ENCODE data around the gene LRRK1. TPM values are rescaled to one million over a fixed set of nuclear protein-coding genes. Genes with fewer than 3 reads are reported as not detected.

The LRRK1 gene
- total and polyA plus RNA-seq, 2 of the 13 experiments (the other 11 are each of a cell fraction or from before 2014, with no cell fraction given), result 0.13 to 1.2 TPM

DNA sequence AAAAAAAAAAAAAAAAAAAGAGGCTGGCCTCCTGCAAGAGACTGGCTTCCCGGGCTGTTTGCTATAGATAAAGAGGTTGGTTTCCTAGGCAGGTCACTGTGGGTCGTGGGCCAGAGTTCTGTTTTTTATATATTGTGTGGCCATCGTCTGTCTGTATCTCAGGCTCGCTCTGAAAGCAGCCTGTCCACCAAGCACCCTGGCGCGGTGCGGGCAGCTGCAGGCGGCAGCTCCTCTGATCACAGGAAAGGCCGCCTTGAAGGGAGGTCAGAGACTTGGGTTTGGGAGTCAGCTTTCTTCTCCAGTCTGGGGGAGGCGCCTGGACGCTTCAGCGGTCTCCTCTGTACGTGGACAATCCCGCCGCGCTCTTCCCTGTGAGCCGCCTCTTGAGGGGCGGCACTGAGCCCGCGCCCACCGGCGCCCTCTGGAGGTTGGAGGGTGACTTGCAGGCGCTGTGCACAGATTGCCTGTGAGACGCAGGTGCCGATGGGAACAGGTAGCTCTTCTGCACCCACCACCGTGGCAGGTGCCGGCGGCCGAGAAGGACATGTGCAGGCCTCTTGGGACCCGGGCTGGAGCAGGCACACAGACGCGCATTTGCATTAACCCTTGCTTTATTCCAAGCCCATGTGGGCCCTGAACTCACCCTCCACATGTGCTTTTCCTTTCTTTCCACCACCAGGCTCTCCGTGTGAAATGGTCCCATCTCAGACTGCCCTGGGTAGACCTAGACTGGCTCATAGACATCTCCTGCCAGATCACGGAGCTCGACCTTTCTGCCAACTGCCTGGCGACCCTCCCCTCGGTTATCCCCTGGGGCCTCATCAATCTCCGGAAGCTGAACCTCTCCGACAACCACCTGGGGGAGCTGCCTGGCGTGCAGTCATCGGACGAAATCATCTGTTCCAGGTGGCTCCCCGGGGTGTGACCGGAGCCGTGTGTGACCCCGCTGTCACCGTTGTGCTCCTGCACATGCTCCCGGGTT lies 89.3 kb downstream of the LRRK1 start (continued):
- TF ChIP-seq GFI1 (CRISPR knock-in tag; IDR thresholded peaks at IDR 0.05; ENCODE audit: borderline replicate concordance), result peak; percentile 31; the same call in 1 of the 2 replicates
- peak; percentile 50; the same call in 1 of the 2 replicates for TF ChIP-seq FOXO1 (CRISPR knock-in tag; IDR thresholded peaks at IDR 0.05)
- TF ChIP-seq, protein P1, sequence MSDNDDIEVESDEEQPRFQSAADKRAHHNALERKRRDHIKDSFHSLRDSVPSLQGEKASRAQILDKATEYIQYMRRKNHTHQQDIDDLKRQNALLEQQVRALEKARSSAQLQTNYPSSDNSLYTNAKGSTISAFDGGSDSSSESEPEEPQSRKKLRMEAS (IDR thresholded peaks at IDR 0.05), result no peak
- TF ChIP-seq SP140L (CRISPR knock-in tag; IDR thresholded peaks at IDR 0.05; ENCODE audit: borderline replicate concordance), result no peak
- TF ChIP-seq PPARG (CRISPR knock-in tag; conservative IDR thresholded peaks at IDR 0.05), result 0 out of 2 replicates have a peak, but pooled peaks have one; percentile 40
- TF ChIP-seq ZBTB7B (CRISPR knock-in tag; IDR thresholded peaks at IDR 0.05), result peak; percentile 38
- TF ChIP-seq ZNF225 (CRISPR knock-in tag; IDR thresholded peaks at IDR 0.05), result peak; percentile 56; the same call in 1 of the 2 replicates
- TF ChIP-seq ZNF672 (CRISPR knock-in tag; IDR thresholded peaks at IDR 0.05), result no peak
- TF ChIP-seq KDM2A (CRISPR knock-in tag; IDR thresholded peaks at IDR 0.05; ENCODE audit: borderline replicate concordance, low read depth), result peak; percentile 90
- no peak for TF ChIP-seq FOXK1 (CRISPR knock-in tag; IDR thresholded peaks at IDR 0.05; ENCODE audit: borderline replicate concordance, low read depth)
- TF ChIP-seq, protein P2, sequence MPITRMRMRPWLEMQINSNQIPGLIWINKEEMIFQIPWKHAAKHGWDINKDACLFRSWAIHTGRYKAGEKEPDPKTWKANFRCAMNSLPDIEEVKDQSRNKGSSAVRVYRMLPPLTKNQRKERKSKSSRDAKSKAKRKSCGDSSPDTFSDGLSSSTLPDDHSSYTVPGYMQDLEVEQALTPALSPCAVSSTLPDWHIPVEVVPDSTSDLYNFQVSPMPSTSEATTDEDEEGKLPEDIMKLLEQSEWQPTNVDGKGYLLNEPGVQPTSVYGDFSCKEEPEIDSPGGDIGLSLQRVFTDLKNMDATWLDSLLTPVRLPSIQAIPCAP (CRISPR knock-in tag; IDR thresholded peaks at IDR 0.05; ENCODE audit: low read depth), result no peak
- TF ChIP-seq, protein P3, sequence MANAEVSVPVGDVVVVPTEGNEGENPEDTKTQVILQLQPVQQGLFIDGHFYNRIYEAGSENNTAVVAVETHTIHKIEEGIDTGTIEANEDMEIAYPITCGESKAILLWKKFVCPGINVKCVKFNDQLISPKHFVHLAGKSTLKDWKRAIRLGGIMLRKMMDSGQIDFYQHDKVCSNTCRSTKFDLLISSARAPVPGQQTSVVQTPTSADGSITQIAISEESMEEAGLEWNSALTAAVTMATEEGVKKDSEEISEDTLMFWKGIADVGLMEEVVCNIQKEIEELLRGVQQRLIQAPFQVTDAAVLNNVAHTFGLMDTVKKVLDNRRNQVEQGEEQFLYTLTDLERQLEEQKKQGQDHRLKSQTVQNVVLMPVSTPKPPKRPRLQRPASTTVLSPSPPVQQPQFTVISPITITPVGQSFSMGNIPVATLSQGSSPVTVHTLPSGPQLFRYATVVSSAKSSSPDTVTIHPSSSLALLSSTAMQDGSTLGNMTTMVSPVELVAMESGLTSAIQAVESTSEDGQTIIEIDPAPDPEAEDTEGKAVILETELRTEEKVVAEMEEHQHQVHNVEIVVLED (CRISPR knock-in tag; IDR thresholded peaks at IDR 0.05; ENCODE audit: borderline replicate concordance), result peak; percentile 45; the same call in 1 of the 2 replicates
- TF ChIP-seq, protein P4, sequence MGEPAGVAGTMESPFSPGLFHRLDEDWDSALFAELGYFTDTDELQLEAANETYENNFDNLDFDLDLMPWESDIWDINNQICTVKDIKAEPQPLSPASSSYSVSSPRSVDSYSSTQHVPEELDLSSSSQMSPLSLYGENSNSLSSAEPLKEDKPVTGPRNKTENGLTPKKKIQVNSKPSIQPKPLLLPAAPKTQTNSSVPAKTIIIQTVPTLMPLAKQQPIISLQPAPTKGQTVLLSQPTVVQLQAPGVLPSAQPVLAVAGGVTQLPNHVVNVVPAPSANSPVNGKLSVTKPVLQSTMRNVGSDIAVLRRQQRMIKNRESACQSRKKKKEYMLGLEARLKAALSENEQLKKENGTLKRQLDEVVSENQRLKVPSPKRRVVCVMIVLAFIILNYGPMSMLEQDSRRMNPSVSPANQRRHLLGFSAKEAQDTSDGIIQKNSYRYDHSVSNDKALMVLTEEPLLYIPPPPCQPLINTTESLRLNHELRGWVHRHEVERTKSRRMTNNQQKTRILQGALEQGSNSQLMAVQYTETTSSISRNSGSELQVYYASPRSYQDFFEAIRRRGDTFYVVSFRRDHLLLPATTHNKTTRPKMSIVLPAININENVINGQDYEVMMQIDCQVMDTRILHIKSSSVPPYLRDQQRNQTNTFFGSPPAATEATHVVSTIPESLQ (CRISPR knock-in tag; conservative IDR thresholded peaks at IDR 0.05), result 0 out of 2 replicates have a peak, but pooled peaks have one; percentile 66
- TF ChIP-seq SALL1 (CRISPR knock-in tag; IDR thresholded peaks at IDR 0.05), result peak; percentile 69
- no peak for TF ChIP-seq MAFG (CRISPR knock-in tag; IDR thresholded peaks at IDR 0.05)
- TF ChIP-seq TBX2 (CRISPR knock-in tag; IDR thresholded peaks at IDR 0.05; ENCODE audit: borderline replicate concordance), result peak; percentile 21; the same call in 1 of the 2 replicates
- peak; percentile 69 for TF ChIP-seq ZNF792 (CRISPR knock-in tag; IDR thresholded peaks at IDR 0.05)
- TF ChIP-seq HNRNPLL (IDR thresholded peaks at IDR 0.05; ENCODE audit: low read depth, low read length, poor library complexity, severe bottlenecking), result peak; percentile 57
- no peak for TF ChIP-seq SP1 (IDR thresholded peaks at IDR 0.05)
- 0 out of 2 replicates have a peak, but pooled peaks have one; percentile 45 for TF ChIP-seq SP1 (CRISPR knock-in tag; IDR thresholded peaks at IDR 0.05)
- TF ChIP-seq, protein P5, sequence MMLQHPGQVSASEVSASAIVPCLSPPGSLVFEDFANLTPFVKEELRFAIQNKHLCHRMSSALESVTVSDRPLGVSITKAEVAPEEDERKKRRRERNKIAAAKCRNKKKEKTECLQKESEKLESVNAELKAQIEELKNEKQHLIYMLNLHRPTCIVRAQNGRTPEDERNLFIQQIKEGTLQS (CRISPR knock-in tag; IDR thresholded peaks at IDR 0.05), result 0 out of 2 replicates have a peak, but pooled peaks have one; percentile 13
- peak; percentile 60; the same call in 1 of the 2 replicates for TF ChIP-seq ZNF768 (CRISPR knock-in tag; IDR thresholded peaks at IDR 0.05)
- 0 out of 2 replicates have a peak, but pooled peaks have one; percentile 28 for TF ChIP-seq SP4 (CRISPR knock-in tag; IDR thresholded peaks at IDR 0.05)
- TF ChIP-seq POGZ (CRISPR knock-in tag; IDR thresholded peaks at IDR 0.05), result peak; percentile 78
- 0 out of 2 replicates have a peak, but pooled peaks have one; percentile 23 for TF ChIP-seq GATA4 (IDR thresholded peaks at IDR 0.05; ENCODE audit: borderline replicate concordance, low read depth)
